HG02970 (cell line): Measurements from ENCODE around the gene ITPR3.

Source experiments
- ATAC-seq: cut with Tn5 transposase; IDR thresholded peaks from one replicate; pipeline ENCODE4 v1.9.1; 2021; ENCODE audit warnings: mild to moderate bottlenecking, moderate library complexity, moderate number of reproducible peaks; ENCODE audit not compliant: unreplicated experiment, low FRiP score

The ITPR3 gene

DNA sequence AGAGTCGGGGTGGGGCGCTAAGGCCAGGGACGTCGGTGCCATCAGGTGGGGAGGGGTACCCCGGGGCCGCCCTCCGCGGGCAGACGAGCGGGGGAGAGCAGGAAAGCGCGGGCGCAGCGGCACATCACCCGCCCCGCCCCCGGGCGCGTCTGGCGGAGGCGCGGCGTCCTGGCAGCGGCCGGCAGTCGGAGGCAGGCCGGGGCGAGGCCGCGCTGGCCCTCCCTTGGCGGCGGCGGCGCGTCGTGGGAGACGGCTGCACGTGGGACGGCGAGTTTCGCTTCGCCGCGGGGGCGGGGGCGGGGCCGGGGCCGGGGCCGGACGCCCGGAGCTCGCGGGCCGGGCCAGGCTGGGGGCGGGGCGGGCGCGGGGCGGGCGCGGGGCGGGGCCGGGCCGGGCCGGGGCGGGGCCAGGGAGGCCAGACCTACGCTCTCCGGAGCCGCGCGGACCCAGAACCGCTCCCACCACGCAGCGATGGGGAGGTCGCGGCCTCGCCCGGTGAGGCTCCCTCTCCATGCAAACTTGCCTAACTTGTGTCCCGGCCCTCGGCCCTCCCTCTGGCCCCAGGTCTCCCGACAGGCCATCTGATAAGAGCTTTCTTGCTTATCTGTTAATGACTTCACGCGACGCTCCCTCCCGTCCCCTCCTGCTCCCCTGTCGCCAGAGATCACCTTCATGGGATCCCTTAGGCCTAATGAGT, 12.5 kb downstream of the ITPR3 start:
- ATAC-seq = peak; percentile 55

DNA sequence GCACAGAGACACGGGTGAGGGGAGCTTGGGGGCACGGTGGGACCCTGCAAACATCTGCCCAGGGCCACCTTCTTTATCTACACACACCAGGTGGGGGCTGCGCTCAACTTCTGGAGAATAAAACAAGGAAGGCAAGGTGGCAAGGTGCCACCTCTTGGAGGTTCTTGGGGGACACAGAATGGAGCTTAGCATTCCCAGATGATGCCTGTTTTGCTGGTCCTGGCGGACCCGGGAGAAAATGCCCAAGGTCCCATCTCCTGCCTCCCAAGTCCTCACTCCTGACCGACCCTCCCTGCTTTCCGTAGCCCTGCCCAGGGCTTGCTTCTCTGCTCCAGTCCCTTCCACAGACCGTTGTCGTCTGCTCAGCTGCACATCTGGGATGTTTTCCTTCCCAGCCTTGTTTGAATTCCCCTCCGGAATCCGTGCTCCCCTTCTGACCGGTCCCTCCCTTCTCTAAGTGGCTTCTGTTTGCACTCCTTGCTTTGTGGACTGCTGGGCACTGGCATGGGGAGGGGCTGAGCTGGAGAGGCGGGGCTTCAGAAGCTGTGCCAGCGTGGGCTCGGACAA, 13.1 kb downstream of the ITPR3 start:
- no peak for ATAC-seq

DNA sequence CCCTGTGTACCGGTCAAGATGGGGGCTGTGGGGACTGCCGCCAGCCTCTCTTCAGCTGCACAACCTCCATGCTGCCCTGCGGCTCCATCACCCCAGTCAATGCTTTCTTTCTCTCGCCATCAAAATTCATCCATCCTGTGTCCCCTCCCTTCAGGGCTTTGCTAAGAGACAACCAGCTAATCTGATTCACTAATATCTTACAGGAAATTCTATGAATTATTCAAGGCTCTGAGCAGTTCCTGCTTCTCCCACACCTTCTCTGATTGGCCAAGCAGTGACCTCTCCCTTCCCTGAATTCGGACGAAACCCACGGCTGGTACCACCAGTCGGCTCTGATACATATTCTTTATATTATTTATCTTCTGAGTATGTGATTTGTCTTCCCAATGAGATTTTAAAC, 13.8 kb downstream of the ITPR3 start:
- ATAC-seq = no peak

DNA sequence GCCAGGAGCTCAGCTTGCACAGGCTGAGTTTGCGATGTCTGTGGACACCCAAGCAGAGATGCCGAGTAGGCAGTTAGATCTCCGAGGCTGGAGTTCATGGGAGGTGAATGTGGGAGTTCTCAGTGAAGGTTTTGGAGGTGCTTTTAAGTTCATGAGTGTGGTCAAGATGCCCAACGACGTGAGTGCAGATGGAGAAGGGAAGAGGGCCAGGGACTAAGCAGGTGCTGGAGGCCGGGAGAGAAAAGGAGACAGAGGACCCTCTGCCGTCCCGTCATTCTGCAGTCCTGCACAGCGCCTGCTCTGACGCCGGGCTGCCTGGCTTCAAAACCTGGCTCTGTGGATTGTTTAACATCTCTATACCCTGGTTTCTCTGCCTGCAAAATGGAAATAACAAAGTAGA, 15.5 kb downstream of the ITPR3 start:
- no peak for ATAC-seq

- ATAC-seq = no peak
Measured at GRCh38 chr6:33638556-33638955, 17.4 kb downstream of the ITPR3 start.

DNA sequence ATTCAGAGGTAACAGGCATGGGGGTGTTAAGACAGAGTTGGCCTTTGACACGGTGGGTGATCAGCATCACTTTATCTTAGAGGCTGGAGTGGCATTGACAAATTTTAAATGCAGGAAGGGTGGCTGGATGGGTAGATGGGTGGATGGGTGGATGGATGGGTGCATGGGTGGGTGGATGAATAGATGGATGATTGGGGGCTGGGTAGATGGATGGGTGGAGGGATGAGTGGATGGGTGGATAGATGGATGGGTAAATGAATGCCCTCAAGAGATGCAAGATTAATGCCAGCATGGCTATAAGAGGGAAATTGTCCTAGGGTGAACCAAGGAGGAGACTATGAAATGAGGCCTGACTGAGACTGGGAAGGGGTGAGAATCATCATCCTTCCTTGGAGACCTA, 18.4 kb downstream of the ITPR3 start:
- ATAC-seq = no peak

GRCh38 chr6:33640361-33640760, 19.2 kb downstream of the ITPR3 start:
- ATAC-seq = no peak

DNA sequence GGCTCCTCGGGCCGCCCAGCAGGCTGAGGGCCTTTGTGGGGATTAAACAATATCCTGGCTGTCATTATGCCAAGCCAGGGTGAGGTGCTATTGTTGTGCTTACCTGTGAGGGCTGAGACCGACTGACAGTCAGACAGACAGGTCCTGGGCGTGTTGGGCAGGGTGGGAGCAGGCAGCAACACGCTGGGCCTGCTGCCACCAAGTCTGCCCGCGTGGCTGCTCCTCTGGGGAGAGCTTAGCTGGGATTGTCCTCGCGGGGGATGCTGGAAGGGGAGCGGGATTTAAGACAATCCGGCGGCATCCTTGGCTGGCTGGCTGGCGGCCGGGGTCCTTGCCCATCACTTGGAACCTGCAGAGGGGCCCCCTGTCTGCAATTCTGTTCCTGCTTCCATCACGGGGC, 20.0 kb downstream of the ITPR3 start:
- ATAC-seq = no peak

GRCh38 chr6:33641602-33642001, 20.5 kb downstream of the ITPR3 start:
- ATAC-seq = no peak

DNA sequence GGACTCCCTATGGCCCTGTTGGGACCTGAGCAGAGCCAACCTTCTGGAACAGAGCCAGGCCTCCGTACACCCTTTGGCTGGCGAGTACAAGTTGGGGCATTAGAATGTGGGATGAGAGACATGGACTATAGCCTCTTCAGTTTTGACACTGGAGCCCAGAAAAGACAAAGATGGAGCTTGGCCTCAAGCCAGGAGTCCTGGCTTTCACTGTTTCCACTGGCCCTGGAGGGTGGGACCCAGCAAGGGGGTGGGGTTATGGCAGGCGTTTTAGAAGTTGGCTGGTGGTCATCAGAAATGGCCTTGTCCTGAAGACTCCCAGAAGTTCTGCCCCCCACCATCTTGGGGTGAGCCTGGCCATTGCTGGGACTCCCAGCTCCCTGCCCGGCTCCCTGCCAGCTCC, 21.8 kb downstream of the ITPR3 start:
- no peak for ATAC-seq

DNA sequence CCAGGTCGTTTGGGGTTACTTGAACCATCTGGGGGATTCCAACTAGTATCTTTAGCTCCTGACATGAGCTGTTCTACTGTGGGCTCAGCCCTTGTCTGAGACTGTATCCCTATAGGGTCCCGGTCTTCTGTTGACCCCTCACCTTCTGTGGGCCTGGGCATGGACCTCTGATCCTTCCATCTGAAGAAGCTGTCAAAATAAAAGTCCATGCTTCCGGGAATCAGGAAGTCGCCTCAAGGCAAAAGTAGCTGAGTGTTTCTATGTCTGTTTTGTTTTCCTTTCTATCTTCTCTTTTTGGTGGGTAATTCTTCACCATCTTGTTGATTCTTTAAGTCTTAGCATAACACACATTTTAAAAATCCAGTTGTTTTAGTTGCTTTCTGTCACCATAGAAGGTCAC, 30.3 kb downstream of the ITPR3 start:
- no peak for ATAC-seq

GRCh38 chr6:33652002-33652401, 30.9 kb downstream of the ITPR3 start:
- ATAC-seq = no peak

DNA sequence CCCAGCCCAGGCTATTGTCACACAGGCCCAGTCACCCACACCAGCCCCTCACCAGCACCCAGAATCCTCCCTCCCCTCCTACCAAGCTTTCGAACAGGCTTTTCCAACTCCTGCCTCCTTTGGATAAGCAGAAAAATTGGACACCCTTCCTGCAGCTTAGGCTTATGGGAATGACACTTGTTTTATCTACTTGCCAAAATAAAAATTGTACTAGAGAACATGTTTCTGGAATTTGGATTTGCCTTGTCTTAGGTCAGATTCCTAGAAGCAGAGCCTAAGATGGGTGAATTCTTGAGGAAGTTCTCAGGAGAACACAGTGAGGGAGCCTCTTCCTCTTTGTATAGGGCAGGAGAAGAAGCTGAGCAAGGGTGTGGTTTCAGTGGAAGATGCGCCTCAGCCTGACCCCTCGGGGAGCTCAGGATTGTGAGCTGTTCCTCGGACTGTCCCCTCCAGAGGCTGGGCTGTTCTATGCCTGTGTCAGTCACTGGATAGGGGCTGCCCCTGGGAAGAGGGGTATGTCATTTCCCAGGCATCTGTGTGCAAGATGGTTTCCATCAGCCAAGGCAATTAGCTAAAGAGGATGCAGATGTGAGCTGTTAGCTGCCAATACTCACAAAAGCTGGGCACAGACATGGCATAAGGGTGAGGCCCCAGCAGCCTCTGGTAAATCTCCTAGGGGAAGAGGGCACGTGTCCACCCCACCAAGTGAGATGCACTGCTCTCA, 33.9 kb downstream of the ITPR3 start:
- no peak for ATAC-seq

DNA sequence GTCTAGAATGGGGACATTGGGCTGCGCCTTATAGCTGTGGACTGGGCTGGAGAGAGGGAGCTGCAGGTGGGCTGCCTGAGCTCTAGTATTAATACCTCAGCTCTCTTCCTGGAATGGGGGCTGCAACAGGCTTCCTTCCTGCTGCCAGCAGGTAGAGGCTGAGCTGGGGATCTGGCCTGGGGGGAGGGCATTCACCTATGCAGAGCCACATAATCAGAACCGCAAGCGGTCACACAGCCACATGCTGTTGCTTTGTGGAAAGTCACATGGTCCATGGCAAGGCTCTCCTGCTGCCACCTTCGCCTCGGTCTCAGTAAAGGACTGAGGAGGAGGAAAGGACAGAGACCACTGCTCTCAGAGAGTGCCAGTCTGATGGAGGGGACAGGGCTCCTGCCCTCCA, 35.7 kb downstream of the ITPR3 start:
- ATAC-seq = no peak

DNA sequence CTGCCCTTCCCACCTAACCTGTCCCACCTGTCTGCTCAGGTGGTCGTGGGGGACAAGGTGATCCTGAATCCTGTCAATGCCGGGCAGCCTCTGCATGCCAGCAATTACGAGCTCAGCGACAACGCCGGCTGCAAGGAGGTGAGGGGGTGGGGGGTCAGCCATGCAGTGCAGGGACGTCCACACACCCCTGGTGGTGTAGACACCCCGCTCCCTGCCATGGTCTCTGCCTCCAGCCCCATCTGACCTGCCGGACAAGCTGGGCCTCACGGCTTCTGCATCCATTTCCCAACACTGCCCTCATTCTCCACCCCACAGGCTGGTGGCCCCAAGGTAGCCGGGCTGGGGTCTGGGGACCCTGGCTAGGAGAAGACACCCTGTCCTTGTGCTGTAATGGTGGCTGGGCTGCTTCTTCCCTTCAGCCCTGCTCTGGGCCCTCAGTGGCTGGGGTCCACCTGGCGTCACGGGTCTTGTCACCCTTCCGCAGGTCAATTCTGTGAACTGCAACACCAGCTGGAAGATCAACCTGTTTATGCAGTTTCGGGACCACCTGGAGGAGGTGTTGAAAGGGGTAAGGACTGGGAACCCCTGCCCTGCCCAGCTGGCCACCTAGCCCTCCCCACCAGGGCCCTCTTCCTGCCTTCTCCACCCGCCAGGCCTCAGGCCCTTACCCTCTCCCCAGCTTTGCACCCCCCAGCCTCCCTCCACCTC, 38.0 kb downstream of the ITPR3 start:
- no peak for ATAC-seq

GRCh38 chr6:33659986-33660385, 38.9 kb downstream of the ITPR3 start:
- no peak for ATAC-seq

- no peak for ATAC-seq
Measured at GRCh38 chr6:33661106-33661838, 40.1 kb downstream of the ITPR3 start.

GRCh38 chr6:33662318-33662717, 41.2 kb downstream of the ITPR3 start:
- ATAC-seq = no peak

- ATAC-seq = no peak
Measured at GRCh38 chr6:33663028-33663427, 41.9 kb downstream of the ITPR3 start.

GRCh38 chr6:33663727-33664449, 42.8 kb downstream of the ITPR3 start:
- ATAC-seq = no peak
